Raji (cell line): Measurements from ENCODE around the gene BEX3.

Source experiments
- POLR2A ChIP-seq: IDR thresholded peaks from 2 replicates; pipeline ENCODE4 v1.6.1; 2011; ENCODE audit warnings: low read depth, low read length, control low read depth; ENCODE audit not compliant: insufficient read depth

Gene BEX3

DNA sequence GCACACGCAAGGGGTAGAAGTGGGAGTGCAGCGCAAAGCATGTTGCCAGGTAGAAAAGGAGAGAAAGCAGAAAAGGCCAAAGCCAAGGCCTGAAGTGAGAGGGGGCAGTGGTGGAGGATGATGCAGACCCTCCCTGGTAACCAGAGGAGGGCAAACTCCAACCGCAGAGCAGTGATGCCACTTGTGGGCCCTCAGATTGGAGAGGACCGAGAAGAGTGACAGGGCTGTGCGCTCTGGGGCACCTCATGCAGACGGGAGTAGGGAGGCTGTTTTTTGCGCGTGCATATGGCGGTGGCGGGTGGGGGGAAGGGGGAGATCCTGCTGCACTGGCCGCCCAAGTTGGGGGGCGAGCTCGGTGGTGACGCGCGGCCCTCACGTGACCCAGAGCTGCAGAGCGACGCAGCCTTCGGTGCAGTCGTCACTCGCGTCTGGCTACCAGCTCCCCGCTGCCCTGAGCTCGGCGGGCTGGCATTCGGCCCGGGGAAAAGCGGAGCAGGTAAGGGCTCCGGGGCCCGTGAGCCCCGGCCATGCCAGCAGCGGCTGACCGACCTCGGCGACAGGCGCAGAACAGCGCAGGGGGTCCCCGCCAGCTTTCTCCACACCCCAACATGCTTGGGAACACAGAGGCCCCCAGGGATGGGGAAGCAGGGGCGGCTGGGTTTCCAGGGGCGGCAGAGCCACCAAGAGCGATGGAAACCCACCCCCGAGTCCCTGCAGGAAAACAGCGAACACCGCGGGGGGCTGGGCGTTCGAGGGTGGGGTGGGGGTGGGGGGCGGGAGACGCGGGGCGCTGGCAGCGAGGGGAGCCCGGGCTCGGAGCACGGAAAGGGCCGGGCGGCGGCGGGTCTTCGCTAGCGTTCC lies at the start of gene BEX3:
Gene BEX3, plus strand, starts transcription at position 421 of the 861 bp plus-strand sequence. CDS start 984 bp downstream, outside the sequence.
- no peak for TF ChIP-seq POLR2A

DNA sequence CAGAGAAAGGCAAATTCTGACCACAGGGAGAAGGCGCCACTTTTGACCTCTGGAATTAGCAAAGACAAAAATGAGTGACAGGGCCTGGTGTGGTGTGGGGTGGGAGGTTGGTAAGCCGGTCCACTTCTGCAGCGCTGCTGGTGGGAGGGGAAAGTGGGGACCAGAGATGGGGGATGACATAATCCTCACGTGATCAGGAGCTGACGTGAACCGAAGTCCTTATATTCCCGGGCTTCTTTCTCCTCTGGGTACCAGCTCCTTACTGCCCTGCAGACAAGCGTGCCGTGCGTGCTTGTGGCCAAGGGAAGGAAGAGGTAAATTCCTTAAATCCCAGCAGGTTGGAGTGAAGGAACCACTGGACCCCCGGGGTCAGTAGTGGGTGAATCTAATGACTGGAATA lies 46.3 kb upstream of the BEX3 start, which contains the start of gene TCEAL7:
Gene TCEAL7, plus strand, starts transcription at position 249 of the 400 bp plus-strand sequence. CDS start 1,165 bp downstream, outside the sequence.
- no peak for TF ChIP-seq POLR2A

DNA sequence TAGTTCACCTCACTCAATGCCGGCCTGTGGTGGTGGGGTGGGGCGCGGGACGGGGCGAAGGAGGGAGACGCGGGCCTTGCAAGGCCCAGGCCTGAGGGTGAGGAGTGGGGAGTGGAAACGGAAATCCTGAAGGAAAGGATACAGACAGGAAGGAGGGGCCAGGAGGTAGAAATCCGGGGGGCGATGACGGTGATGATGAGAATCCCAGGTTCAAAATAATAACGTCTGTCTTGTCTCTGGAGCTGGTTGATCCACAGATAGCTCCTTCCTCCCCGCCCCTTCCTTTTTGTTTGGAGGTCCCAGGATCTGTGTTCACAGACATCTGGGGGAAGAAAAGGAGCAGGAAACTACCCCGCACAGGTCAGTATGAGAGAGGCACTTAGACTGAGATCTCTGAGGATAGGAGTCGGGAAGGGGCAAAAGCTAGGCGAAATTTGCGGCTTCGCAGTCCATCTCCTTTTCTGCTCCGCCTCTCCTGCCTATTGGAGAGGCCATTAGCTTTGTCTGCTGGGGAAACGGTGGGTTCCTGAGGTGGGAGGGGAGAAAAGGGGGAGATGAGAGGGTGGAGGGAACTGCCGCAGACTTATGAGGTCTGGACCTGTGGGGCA lies 45.6 kb upstream of the BEX3 start:
- no peak for TF ChIP-seq POLR2A

DNA sequence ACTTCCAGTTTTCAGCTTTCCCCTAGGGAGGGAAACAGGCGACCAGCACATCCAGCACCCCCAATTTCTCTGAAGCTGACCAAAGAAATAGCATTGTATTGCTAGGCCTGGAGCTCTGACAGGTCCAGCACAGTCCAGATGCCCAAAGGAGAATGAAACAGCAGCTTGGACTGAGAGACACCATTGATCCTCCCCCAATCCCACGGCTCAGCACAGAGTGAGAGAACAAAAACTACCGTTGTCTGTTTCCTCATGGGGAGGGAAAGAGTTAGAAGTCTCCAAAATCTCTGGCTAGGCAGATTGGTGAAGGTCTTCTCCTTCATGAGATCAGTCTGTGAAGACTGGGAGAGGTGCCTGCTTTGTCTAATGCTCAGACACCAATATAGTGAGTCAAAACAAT lies 37.7 kb upstream of the BEX3 start:
- TF ChIP-seq POLR2A = no peak

DNA sequence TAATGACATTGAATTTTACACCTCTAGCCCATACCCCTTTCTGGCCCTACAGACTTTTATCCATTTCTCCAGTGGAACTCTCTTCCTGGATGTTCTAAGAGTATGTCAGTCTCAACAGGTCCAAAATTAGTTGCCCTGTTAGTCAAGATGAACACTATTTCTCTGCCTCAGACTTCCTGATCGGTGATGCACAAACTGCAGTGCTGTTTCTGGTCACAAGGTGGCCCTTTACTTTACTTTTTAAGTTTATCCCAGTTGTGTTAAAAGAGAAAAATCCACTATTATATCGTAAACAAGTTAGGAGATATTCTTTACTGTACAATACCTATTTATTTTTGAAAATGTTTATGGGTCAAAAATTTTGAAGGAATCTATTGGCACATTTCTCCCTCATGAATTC lies 33.2 kb upstream of the BEX3 start:
- no peak for TF ChIP-seq POLR2A

DNA sequence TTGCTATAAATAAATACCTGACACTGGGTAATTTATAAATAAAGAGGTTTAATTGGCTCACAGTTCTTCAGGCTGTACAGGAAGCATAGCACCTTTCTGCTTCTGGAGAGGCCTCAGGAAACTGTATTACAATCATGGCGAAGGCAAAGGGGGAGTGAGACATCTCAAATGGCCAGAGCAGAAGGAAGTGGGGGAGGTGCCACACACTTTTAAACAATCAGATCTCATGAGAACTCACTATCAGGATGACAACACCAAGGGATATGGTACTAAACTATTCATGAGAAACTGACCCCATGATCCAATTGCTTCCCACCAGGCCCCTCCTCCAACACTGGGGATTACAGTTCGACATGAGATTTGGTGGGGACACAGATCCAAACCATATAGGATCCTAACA lies 31.7 kb upstream of the BEX3 start:
- TF ChIP-seq POLR2A = no peak

DNA sequence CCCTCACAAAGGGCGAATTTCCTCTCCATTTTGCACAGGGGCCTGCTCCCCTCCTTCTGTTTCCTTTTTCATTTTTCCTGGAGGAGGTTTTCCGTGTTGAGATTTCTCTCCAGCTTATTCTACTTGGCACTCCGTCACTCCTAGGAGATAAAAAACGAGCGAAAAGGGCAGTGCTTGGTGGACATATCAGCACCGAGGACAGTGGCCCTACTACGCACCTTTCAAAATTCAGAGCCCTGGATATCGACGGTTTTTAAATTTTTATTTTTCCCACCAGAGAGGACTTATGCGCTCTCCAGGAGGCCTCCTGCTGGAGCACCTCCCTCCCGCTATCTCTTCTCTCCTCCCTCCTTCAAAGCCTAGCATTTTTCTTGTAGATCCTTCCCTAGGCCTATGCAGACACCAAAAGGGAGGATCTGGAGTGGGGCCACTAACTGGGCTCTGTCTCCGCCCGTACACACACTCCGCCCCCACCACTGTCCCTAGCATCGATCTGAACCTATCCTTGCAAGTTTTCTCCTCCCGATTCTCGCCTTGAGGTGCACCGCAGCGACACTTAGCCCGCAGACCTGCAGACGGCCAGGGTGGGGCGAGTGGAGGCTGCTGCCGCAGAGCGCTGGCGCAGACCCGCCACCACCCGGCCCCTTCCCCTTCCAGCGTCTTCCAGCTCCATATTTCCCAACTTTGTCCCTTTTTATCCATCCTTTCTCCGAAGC lies 28.5 kb upstream of the BEX3 start:
- TF ChIP-seq POLR2A = no peak

DNA sequence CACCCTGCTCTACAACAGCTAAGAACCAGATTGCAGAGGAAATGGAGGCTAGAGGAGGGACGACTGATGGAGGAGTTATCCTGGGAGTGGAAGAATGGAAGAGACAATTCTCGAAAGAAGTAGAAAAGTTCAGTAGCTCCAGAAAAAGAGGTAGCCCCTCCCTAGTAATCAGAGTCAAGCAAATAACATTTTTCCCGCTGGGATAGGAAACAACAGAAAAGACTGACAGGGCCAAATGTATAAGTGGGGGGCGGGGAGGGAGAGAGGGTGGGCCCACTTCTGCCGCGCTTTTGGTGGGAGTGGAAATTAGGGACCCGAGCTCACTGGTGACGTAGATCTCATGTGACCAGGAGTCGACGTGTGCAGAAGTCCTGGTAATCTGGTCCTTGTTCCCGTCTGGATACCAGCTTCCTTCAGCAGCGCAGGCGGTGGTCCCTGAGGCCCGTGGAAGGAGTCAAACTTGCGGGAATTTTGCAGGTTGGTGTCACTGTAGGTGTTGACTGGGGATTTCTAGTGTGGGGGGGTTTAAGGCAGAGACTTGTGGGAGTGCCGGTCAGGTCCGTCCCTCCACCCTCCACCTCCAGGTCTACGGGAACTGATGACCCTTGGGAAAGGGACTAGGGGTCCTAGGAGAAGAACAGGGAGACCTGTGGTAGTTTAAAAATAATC lies 20.1 kb upstream of the BEX3 start, which contains the start of gene TCEAL9:
Gene TCEAL9, plus strand, starts transcription at position 377 of the 669 bp plus-strand sequence. CDS start 1,179 bp downstream, outside the sequence.
- TF ChIP-seq POLR2A = no peak

DNA sequence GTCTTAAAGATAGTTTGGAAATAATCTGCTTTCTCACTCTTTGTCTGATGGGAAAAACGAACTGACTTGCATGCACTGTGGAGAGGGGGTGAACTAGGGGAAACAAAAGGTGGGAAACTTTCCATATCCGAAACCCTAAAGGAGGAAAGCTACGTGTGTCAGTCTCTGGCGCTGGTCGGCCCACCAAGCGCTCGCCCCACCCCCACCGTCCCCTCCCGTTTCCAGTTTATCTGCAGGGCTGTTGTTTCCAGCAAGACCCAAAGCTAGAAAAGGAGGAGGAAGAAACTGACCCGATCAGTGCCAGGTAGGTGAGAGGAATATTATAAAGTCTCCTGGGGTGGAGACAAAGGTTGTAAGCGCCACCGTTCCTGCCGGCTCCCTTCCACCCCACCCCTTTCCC lies 19.5 kb upstream of the BEX3 start:
- no peak for TF ChIP-seq POLR2A

DNA sequence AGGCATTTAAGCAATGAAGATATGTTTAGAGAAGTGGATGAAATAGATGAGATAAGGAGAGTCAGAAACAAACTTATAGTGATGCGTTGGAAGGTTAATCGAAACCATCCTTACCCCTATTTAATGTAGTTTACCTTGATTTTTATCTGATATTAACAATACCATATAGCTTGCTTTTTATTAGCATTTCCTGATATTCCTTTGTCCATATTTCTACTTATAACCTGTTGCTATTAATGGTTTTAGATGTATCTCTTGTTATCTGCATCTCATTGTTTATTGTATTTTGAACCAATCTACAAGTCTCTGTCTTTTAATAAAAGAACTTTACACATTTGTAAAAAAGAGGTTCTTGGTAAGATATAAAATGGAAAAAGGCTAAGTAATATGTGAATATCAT lies 18.5 kb upstream of the BEX3 start:
- no peak for TF ChIP-seq POLR2A

DNA sequence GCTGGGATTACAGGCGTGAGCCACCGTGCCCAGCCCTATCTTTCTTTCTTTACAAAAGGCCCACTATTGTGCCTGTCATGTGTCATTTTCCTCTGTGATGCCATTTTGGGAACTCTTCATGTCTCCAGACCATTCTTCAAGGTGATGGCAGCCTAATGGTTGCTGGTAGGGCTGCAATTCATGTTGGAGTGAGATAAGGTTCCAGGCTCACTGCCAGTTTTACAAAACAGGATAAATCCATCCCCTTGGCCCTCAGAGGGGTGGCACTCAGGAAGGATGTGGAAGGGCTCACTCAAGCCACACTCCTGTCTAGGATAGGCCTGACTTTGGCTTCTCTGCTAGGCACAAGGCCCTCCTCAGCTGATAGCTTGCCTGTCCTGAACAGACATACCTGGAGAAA lies 16.2 kb upstream of the BEX3 start:
- TF ChIP-seq POLR2A = no peak

DNA sequence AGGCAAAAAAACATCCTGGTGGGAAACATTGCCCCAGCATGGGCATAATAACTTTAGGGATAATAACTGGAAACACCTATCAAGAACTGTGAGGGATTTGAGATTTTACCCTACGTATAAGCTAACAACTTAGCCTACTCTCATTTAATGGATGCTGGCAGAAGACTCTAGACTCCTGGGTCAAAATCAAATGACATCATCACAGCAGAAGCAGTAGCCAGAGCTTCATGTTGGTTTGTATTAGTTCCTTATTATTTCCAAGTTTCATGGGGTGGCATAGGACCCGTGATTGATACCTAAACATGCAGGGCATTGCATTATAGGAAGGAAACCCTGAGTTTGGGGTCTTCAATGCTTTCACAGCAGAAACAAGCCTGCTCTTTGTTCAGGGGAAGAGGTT lies 15.4 kb upstream of the BEX3 start:
- no peak for TF ChIP-seq POLR2A

DNA sequence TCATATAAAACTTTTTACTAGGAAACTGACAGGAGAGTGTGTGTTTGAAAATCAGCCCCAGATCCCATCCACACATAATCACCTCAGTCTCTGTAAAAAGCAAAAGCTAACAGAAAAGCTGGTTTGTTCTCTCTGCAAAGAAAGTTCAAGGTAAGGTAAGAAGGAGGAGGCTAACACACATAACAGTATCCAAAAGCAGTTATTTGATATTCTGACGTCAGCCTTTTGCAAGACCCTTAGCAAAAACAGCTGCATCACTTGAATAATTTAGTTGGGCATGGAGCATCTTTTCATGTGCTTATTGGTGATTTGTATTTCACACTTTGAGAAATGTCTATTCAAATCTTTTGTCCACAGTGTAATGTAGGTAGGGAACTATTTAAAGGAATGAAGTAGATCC lies 14.5 kb upstream of the BEX3 start:
- TF ChIP-seq POLR2A = no peak

DNA sequence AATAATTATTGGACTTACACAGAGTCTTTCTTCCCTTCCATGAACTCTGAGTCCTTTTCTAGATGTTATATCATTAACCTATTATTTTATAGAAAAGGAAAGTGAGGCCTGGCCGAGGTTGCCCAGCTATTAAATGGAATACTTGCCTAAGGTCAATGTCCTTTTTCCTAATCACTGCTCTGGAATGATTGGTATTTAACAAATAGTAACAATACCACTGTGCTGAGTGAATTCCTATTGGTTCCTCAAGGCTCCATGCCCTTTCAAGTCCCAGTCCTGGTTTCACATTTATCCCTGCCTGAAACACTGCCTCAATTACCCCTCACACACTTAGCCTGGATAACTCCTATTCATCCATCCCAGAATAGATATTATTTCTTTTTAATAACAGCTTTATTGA lies 13.9 kb upstream of the BEX3 start:
- TF ChIP-seq POLR2A = no peak

DNA sequence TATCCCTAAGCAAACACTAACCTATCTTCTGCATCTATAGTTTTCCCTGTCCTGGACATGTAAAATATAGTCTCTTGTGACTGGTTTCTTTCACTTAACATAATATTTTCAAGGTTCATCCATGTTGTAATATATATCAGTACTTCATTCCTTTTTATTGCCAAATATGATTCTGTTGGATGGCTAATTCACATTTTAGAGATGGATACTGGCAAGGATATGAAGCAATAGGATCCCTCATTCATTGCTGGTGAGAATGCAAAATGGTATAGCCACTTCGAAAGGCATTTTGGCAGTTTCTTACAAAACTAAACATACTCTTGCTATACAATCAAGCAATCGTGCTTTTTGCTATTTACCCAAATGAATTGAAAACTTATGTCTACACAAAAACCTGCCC lies 13.3 kb upstream of the BEX3 start:
- no peak for TF ChIP-seq POLR2A
